ENCODE measurements around the gene FASN. TPM values are rescaled to one million over a fixed set of nuclear protein-coding genes. Genes with fewer than 3 reads are reported as not detected.
A peak's percentile ranks its signal among the peaks of the same experiment; 100 is the strongest.
"Not testable (repeated sequence)": the region's sequence is repeated elsewhere in the genome, so short reads cannot be mapped to it uniquely, and the experiment has no call there.

The FASN gene
- total RNA-seq, 2 experiments from 2014 or later, result 239 to 259 TPM

GRCh38 chr17:82041144-82041814, 56.8 kb downstream of the FASN start:
- Mint-ChIP-seq H3K27ac (peak overlapping the region; percentile 15), H3K27me3 (no peaks in the 10 kb centered on the region), H3K36me3 (ENCODE audit: low read depth) (no peaks in the 10 kb centered on the region), H3K9me3 (ENCODE audit: low read depth) (no peaks in the 10 kb centered on the region), H3K4me1 (peaks cover 12% of the 10 kb centered on the region), H3K4me3 (no peak overlapping the region)
- no peak for DNase-seq
- ATAC-seq, result no peak
- ChIA-PET POLR2A (no interaction called here), CTCF (interaction anchor here (0.9 to 1.8 kb wide), 3 partner anchors 11 to 101 kb away, joined by 3 to 9 read pairs (median 3); no protein-coding TSS in a partner anchor)
- intact Hi-C loops (cut with DNase I, micrococcal nuclease), result no loop called here

- H3K9me3 Mint-ChIP-seq (ENCODE audit: low read depth), result no peaks in the 10 kb centered on the region
- H3K27ac Mint-ChIP-seq, result no peak overlapping the region
- no peak for DNase-seq
- ChIA-PET POLR2A (no interaction called here), CTCF (interaction anchor here (1.3 to 1.8 kb wide), 2 partner anchors 9 to 80 kb away, joined by 3 to 9 read pairs; no protein-coding TSS in a partner anchor)
- H3K4me1 Mint-ChIP-seq, result peaks cover 23% of the 10 kb centered on the region
- no peak overlapping the region for H3K4me3 Mint-ChIP-seq
- no peaks in the 10 kb centered on the region for H3K27me3 Mint-ChIP-seq
- peaks cover 7% of the 10 kb centered on the region for H3K36me3 Mint-ChIP-seq (ENCODE audit: low read depth)
- intact Hi-C loops (cut with DNase I, micrococcal nuclease), result loop anchor here in 1 of 2 experiments (10.0 kb wide), 1 partner anchor 285 kb away; no protein-coding TSS in a partner anchor
- ATAC-seq, result no peak
Measured at GRCh38 chr17:82039695-82040299, 58.2 kb downstream of the FASN start.

- DNase-seq; H3K4me3 Mint-ChIP-seq; H3K27ac Mint-ChIP-seq; H3K9me3 Mint-ChIP-seq (ENCODE audit: low read depth); H3K27me3 Mint-ChIP-seq; ATAC-seq; H3K36me3 Mint-ChIP-seq (ENCODE audit: low read depth); POLR2A ChIA-PET: not testable (repeated sequence)
- H3K4me1 Mint-ChIP-seq, result peaks cover 23% of the 10 kb centered on the region
- intact Hi-C loops (cut with DNase I, micrococcal nuclease), result loop anchor here in 1 of 2 experiments (10.0 kb wide), 1 partner anchor 286 kb away; no protein-coding TSS in a partner anchor
- CTCF ChIA-PET, result interaction anchor here (0.6 kb wide), 1 partner anchor 21 kb away, joined by 3 read pairs; no protein-coding TSS in a partner anchor
Measured at GRCh38 chr17:82038796-82039409, 59.1 kb downstream of the FASN start.

GRCh38 chr17:82037889-82038195, 60.2 kb downstream of the FASN start:
- Mint-ChIP-seq H3K4me1 (peaks cover 23% of the 10 kb centered on the region), H3K27me3 (no peaks in the 10 kb centered on the region), H3K9me3 (ENCODE audit: low read depth) (no peaks in the 10 kb centered on the region), H3K4me3 (peak overlapping the region; percentile 82), H3K27ac (peak overlapping the region; percentile 44), H3K36me3 (ENCODE audit: low read depth) (peaks cover 7% of the 10 kb centered on the region)
- DNase-seq (no peak), ATAC-seq (no peak)
- ChIA-PET POLR2A (interaction anchor here (0.7 to 1.1 kb wide), 5 partner anchors 15 to 168 kb away, joined by 3 to 11 read pairs (median 3); partner anchors contain the start of genes CENPX, FASN and LRRC45), CTCF (interaction anchor here (0.6 to 1.2 kb wide), 17 partner anchors 10 to 168 kb away, joined by 3 to 16 read pairs (median 4); partner anchors contain the start of genes CENPX, DUS1L, FASN and LRRC45)
- intact Hi-C loops (cut with DNase I, micrococcal nuclease), result loop anchor here (1.0 to 10.0 kb wide), 15 partner anchors 13 to 413 kb away; partner anchors contain the start of genes LRRC45 (in 2 of the 2), ASPSCR1 (in 1 of the 2), CENPX (in 1 of the 2) and CYBC1 (in 1 of the 2)

- Mint-ChIP-seq H3K4me3 (peak within 1 kb of the TSS; percentile 82), H3K9me3 (ENCODE audit: low read depth) (no peaks in the 10 kb centered on the region), H3K27me3 (no peaks in the 10 kb centered on the region), H3K36me3 (ENCODE audit: low read depth) (peaks cover 7% of the 10 kb centered on the region), H3K4me1 (peaks cover 23% of the 10 kb centered on the region), H3K27ac (peak within 1 kb of the TSS; percentile 80)
- DNase-seq (peak; percentile 97), ATAC-seq (peak; percentile 97)
- intact Hi-C loops (cut with DNase I, micrococcal nuclease), result loop anchor here (1.0 to 10.0 kb wide), 15 partner anchors 14 to 414 kb away; partner anchors contain the start of genes LRRC45 (in 2 of the 2), ASPSCR1 (in 1 of the 2), CENPX (in 1 of the 2) and CYBC1 (in 1 of the 2)
- POLR2A ChIA-PET, result interaction anchor here (0.6 to 1.1 kb wide), 7 partner anchors 15 to 333 kb away, joined by 3 to 11 read pairs (median 3); partner anchors contain the start of genes CENPX, FASN and LRRC45
- CTCF ChIA-PET, result interaction anchor here (0.6 to 1.2 kb wide), 17 partner anchors 9 to 169 kb away, joined by 3 to 16 read pairs (median 4); partner anchors contain the start of genes CENPX, DUS1L, FASN and LRRC45
Measured at GRCh38 chr17:82037092-82037888, 60.7 kb downstream of the FASN start, which contains the start of gene DCXR. Gene DCXR, minus strand, starts transcription at chr17:82037697. Its CDS starts 15 bp downstream, at chr17:82037682.

- ChIA-PET CTCF (interaction anchor here (0.9 to 1.2 kb wide), 2 partner anchors 69 to 77 kb away, joined by 3 read pairs; no protein-coding TSS in a partner anchor), POLR2A (interaction anchor here (0.6 kb wide), 1 partner anchor 332 kb away, joined by 3 read pairs; no protein-coding TSS in a partner anchor)
- intact Hi-C loops (cut with DNase I, micrococcal nuclease), result loop anchor here (1.0 to 10.0 kb wide), 15 partner anchors 13 to 414 kb away; partner anchors contain the start of genes LRRC45 (in 2 of the 2), ASPSCR1 (in 1 of the 2), CENPX (in 1 of the 2) and CYBC1 (in 1 of the 2)
- Mint-ChIP-seq H3K4me1 (peaks cover 23% of the 10 kb centered on the region), H3K9me3 (ENCODE audit: low read depth) (no peaks in the 10 kb centered on the region), H3K27me3 (no peaks in the 10 kb centered on the region), H3K36me3 (ENCODE audit: low read depth) (peaks cover 7% of the 10 kb centered on the region), H3K4me3 (peak overlapping the region; percentile 82), H3K27ac (peak overlapping the region; percentile 65)
- DNase-seq, result no peak
- no peak for ATAC-seq
Measured at GRCh38 chr17:82036634-82037091, 61.4 kb downstream of the FASN start.

GRCh38 chr17:82035956-82036633, 61.9 kb downstream of the FASN start:
- Mint-ChIP-seq H3K27ac (no peak overlapping the region), H3K4me1 (peaks cover 23% of the 10 kb centered on the region), H3K4me3 (peak overlapping the region; percentile 82), H3K27me3 (no peaks in the 10 kb centered on the region), H3K9me3 (ENCODE audit: low read depth) (no peaks in the 10 kb centered on the region), H3K36me3 (ENCODE audit: low read depth) (peaks cover 7% of the 10 kb centered on the region)
- intact Hi-C loops (cut with DNase I, micrococcal nuclease), result loop anchor here (2.0 to 10.0 kb wide), 3 partner anchors 13 to 415 kb away; partner anchors contain the start of genes CENPX (in 1 of the 2), CYBC1 (in 1 of the 2) and LRRC45 (in 1 of the 2)
- ChIA-PET POLR2A (interaction anchor here (0.6 to 0.9 kb wide), 2 partner anchors 284 to 332 kb away, joined by 3 to 10 read pairs; no protein-coding TSS in a partner anchor), CTCF (interaction anchor here (0.9 to 1.8 kb wide), 4 partner anchors 13 to 77 kb away, joined by 3 to 7 read pairs (median 3); partner anchors contain the start of genes CENPX and LRRC45)
- no peak for DNase-seq
- ATAC-seq, result no peak

GRCh38 chr17:82035488-82035887, 62.5 kb downstream of the FASN start:
- ChIA-PET POLR2A (interaction anchor here (0.7 to 1.2 kb wide), 4 partner anchors 9 to 284 kb away, joined by 3 to 10 read pairs (median 3); partner anchors contain the start of genes CENPX and LRRC45), CTCF (interaction anchor here (0.6 to 1.8 kb wide), 4 partner anchors 13 to 131 kb away, joined by 3 to 7 read pairs (median 4); partner anchors contain the start of genes CENPX and LRRC45)
- DNase-seq (no peak), ATAC-seq (no peak)
- Mint-ChIP-seq H3K27me3 (no peaks in the 10 kb centered on the region), H3K27ac (peak overlapping the region; percentile 31), H3K4me1 (peaks cover 25% of the 10 kb centered on the region), H3K36me3 (ENCODE audit: low read depth) (peaks cover 7% of the 10 kb centered on the region), H3K4me3 (peak overlapping the region; percentile 82), H3K9me3 (ENCODE audit: low read depth) (no peaks in the 10 kb centered on the region)
- intact Hi-C loops (cut with DNase I, micrococcal nuclease), result loop anchor here in 1 of 2 experiments (10.0 kb wide), 1 partner anchor 289 kb away; no protein-coding TSS in a partner anchor

- Mint-ChIP-seq H3K27ac (no peak overlapping the region), H3K9me3 (ENCODE audit: low read depth) (no peaks in the 10 kb centered on the region), H3K27me3 (no peaks in the 10 kb centered on the region), H3K4me3 (no peak overlapping the region), H3K4me1 (peaks cover 29% of the 10 kb centered on the region), H3K36me3 (ENCODE audit: low read depth) (peaks cover 10% of the 10 kb centered on the region)
- POLR2A ChIA-PET, result interaction anchor here (0.7 to 1.2 kb wide), 3 partner anchors 8 to 269 kb away, joined by 3 read pairs; partner anchors contain the start of genes CENPX and LRRC45
- CTCF ChIA-PET, result interaction anchor here (1.1 to 1.8 kb wide), 2 partner anchors 12 to 132 kb away, joined by 4 to 7 read pairs; partner anchors contain the start of genes CENPX and LRRC45
- intact Hi-C loops (cut with DNase I, micrococcal nuclease), result loop anchor here in 1 of 2 experiments (5.0 to 10.0 kb wide), 2 partner anchors 290 to 463 kb away; no protein-coding TSS in a partner anchor
- no peak for DNase-seq
- ATAC-seq, result no peak
Measured at GRCh38 chr17:82034371-82035011, 63.5 kb downstream of the FASN start.

Data from activated CD4-positive, alpha-beta T cell treated with anti-CD3 and anti-CD28 coated beads for 36 hours (primary cell).